MM.1S (cell line): Measurements from ENCODE around the gene LAMB3.

Experiments
- DNase-seq: peaks from one replicate; pipeline ENCODE4 v3.0.0-alpha.2; 2015
- H2AFZ ChIP-seq: fragments of 300-600 bp; sonication (generic); 2 replicates; pipeline ENCODE4 v1.6.0; 2016; ENCODE audit warnings: antibody characterized with exemption, low read length
- H3F3A ChIP-seq: fragments of 300-600 bp; sonication (generic); 2 replicates; pipeline ENCODE4 v1.6.1; 2016; ENCODE audit warnings: mild to moderate bottlenecking, antibody characterized with exemption, low read length, moderate library complexity, mixed read lengths; ENCODE audit not compliant: insufficient read depth
- H3K27ac ChIP-seq: fragments of 300-600 bp; sonication (generic); 2 replicates; pipeline ENCODE4 v1.5.1; 2016; ENCODE audit warnings: mild to moderate bottlenecking, low read length
- H3K27me3 ChIP-seq: fragments of 300-600 bp; sonication (generic); replicated peaks from 2 replicates; pipeline ENCODE4 v1.6.0; 2016; ENCODE audit warnings: low read length; ENCODE audit not compliant: insufficient read depth
- H3K36me3 ChIP-seq: fragments of 300-600 bp; sonication (generic); replicated peaks from 2 replicates; pipeline ENCODE4 v1.6.1; 2016; ENCODE audit warnings: mild to moderate bottlenecking, low read length, mixed read lengths; ENCODE audit not compliant: insufficient read depth
- H3K4me1 ChIP-seq: fragments of 300-600 bp; sonication (generic); 2 replicates; pipeline ENCODE4 v1.6.1; 2016; ENCODE audit warnings: low read length, mixed read lengths
- H3K4me2 ChIP-seq: fragments of 300-600 bp; sonication (generic); 2 replicates; pipeline ENCODE4 v1.6.0; 2016; ENCODE audit warnings: low read depth, low read length
- H3K4me3 ChIP-seq: fragments of 300-600 bp; sonication (generic); 2 replicates; pipeline ENCODE4 v1.5.1; 2016; ENCODE audit warnings: low read length, mixed read lengths
- H3K79me2 ChIP-seq: fragments of 300-600 bp; sonication (generic); 2 replicates; pipeline ENCODE4 v1.6.1; 2016; ENCODE audit warnings: mixed run types, low read length, mixed read lengths
- H3K9ac ChIP-seq: fragments of 300-600 bp; sonication (generic); 2 replicates; pipeline ENCODE4 v1.6.1; 2016; ENCODE audit warnings: low read length, mixed read lengths
- H3K9me2 ChIP-seq: fragments of 300-600 bp; sonication (generic); replicated peaks from 2 replicates; pipeline ENCODE4 v1.6.1; 2016; ENCODE audit warnings: mild to moderate bottlenecking, low read length, mixed read lengths; ENCODE audit not compliant: insufficient read depth
- H3K9me3 ChIP-seq: fragments of 300-600 bp; sonication (generic); replicated peaks from 2 replicates; pipeline ENCODE4 v1.6.1; 2016; ENCODE audit warnings: mild to moderate bottlenecking, low read length, mixed read lengths; ENCODE audit not compliant: insufficient read depth
- H4K20me1 ChIP-seq: fragments of 300-600 bp; sonication (generic); 2 replicates; pipeline ENCODE4 v1.6.1; 2016; ENCODE audit warnings: mild to moderate bottlenecking, low read length, moderate library complexity, mixed read lengths; ENCODE audit not compliant: insufficient read depth
- EZH2 ChIP-seq: fragments of 300-600 bp; sonication (generic); optimal IDR thresholded peaks from 2 replicates; pipeline ENCODE3; 2017; ENCODE audit warnings: low read depth, mild to moderate bottlenecking, antibody characterized with exemption, low read length, mixed read lengths
- EZH2phosphoT487 ChIP-seq: fragments of 300-600 bp; sonication (generic); IDR thresholded peaks from 2 replicates; pipeline ENCODE4 v1.6.1; 2018; ENCODE audit warnings: antibody characterized with exemption, low read length
- TF ChIP-seq, protein P1 (sequence below): fragments of 300-600 bp; sonication (generic); IDR thresholded peaks from 2 replicates; pipeline ENCODE4 v1.5.1; 2016; ENCODE audit warnings: antibody characterized with exemption, low read length, mixed read lengths

The LAMB3 gene

GRCh38 chr1:209609791-209610630 is 42.2 kb downstream of the LAMB3 start:
- DNase-seq: no peak
- no peaks in the 10 kb centered on the region for H3F3A ChIP-seq
- no peak overlapping the region for H2AFZ ChIP-seq
- no peak overlapping the region for H3K4me3 ChIP-seq
- H3K27ac ChIP-seq: no peak overlapping the region
- H3K36me3 ChIP-seq: no peaks in the 10 kb centered on the region
- no peak overlapping the region for H3K9ac ChIP-seq
- H3K4me1 ChIP-seq: 0 out of 2 replicates have a peak, but pooled peaks cover 8% of the 10 kb centered on the region
- no peaks in the 10 kb centered on the region for H3K79me2 ChIP-seq
- TF ChIP-seq, protein P1, sequence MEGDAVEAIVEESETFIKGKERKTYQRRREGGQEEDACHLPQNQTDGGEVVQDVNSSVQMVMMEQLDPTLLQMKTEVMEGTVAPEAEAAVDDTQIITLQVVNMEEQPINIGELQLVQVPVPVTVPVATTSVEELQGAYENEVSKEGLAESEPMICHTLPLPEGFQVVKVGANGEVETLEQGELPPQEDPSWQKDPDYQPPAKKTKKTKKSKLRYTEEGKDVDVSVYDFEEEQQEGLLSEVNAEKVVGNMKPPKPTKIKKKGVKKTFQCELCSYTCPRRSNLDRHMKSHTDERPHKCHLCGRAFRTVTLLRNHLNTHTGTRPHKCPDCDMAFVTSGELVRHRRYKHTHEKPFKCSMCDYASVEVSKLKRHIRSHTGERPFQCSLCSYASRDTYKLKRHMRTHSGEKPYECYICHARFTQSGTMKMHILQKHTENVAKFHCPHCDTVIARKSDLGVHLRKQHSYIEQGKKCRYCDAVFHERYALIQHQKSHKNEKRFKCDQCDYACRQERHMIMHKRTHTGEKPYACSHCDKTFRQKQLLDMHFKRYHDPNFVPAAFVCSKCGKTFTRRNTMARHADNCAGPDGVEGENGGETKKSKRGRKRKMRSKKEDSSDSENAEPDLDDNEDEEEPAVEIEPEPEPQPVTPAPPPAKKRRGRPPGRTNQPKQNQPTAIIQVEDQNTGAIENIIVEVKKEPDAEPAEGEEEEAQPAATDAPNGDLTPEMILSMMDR: no peak
- TF ChIP-seq EZH2phosphoT487 (no peak), EZH2 (no peak)
- H3K9me3 ChIP-seq: no peaks in the 10 kb centered on the region
- no peaks in the 10 kb centered on the region for H3K9me2 ChIP-seq
- no peak overlapping the region for H3K4me2 ChIP-seq
- H3K27me3 ChIP-seq: no peaks in the 10 kb centered on the region
- no peaks in the 10 kb centered on the region for H4K20me1 ChIP-seq

GRCh38 chr1:209609041-209609790 is 43.0 kb downstream of the LAMB3 start:
- Histone ChIP-seq H3K27me3 (no peaks in the 10 kb centered on the region), H4K20me1 (no peaks in the 10 kb centered on the region)

DNA sequence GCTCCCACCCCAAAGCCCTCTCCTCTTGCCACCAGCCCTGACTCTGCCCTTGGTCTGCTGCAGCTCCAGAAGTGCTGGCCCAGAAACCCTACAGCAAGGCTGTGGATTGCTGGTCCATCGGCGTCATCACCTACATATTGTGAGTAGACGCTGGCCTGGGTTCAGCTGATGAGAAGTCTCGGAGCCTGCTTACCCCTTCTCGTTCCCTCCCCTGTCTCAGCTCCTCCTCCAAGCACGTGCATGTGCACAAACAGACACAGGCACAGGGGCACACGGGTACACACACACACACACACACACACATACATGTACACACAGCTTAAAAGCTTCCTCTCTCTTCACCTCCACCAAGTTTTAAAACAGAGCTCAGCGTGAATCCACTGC is 44.4 kb downstream of the LAMB3 start:
- Histone ChIP-seq H4K20me1 (no peaks in the 10 kb centered on the region), H3K9ac (no peak overlapping the region), H2AFZ (no peak overlapping the region), H3K9me3 (no peaks in the 10 kb centered on the region), H3K27me3 (no peaks in the 10 kb centered on the region), H3K79me2 (no peaks in the 10 kb centered on the region), H3K9me2 (no peaks in the 10 kb centered on the region), H3F3A (no peaks in the 10 kb centered on the region), H3K27ac (no peak overlapping the region), H3K36me3 (no peaks in the 10 kb centered on the region), H3K4me3 (no peak overlapping the region), H3K4me1 (0 out of 2 replicates have a peak, but pooled peaks cover 8% of the 10 kb centered on the region), H3K4me2 (no peak overlapping the region)
- TF ChIP-seq EZH2phosphoT487 (no peak), EZH2 (no peak)
- DNase-seq: no peak

More at GRCh38 chr1:209609041-209609790, 43.0 kb downstream of the LAMB3 start:
- H3K4me3 ChIP-seq: no peak overlapping the region
- no peak overlapping the region for H3K9ac ChIP-seq
- H3K9me2 ChIP-seq: no peaks in the 10 kb centered on the region
- H3K36me3 ChIP-seq: no peaks in the 10 kb centered on the region
- no peaks in the 10 kb centered on the region for H3K9me3 ChIP-seq
- H3K79me2 ChIP-seq: no peaks in the 10 kb centered on the region
- no peak for DNase-seq
- no peak overlapping the region for H3K4me2 ChIP-seq
- no peak for TF ChIP-seq EZH2phosphoT487
- TF ChIP-seq, protein P1: no peak
- TF ChIP-seq EZH2: no peak
- no peak overlapping the region for H2AFZ ChIP-seq
- H3K27ac ChIP-seq: no peak overlapping the region
- no peaks in the 10 kb centered on the region for H3F3A ChIP-seq
- H3K4me1 ChIP-seq: 0 out of 2 replicates have a peak, but pooled peaks cover 8% of the 10 kb centered on the region
